Bone marrow (tissue), 2 donors: ENCODE results near the gene SELENOI.
A peak's percentile ranks its signal among the peaks of the same experiment; 100 is the strongest.
"Not testable (repeated sequence)": the region's sequence is repeated elsewhere in the genome, so short reads cannot be mapped to it uniquely, and the experiment has no call there.

Experiments used
- DNase-seq, 2 donors: peaks; one replicate each; lab custom pipeline; 2025; lab: John Stamatoyannopoulos, UW

The SELENOI gene

GRCh38 chr2:26345545-26346453 lies at the start of gene SELENOI:
Gene SELENOI (plus strand): TSS chr2:26346143. CDS start chr2:26346233, 90 bp downstream.
- peak; percentile 94 to 96 for DNase-seq

GRCh38 chr2:26297061-26297460 lies 48.9 kb upstream of the SELENOI start:
- DNase-seq, result no peak

- no peak for DNase-seq
Observed at GRCh38 chr2:26298286-26298637, 47.7 kb upstream of the SELENOI start.

GRCh38 chr2:26298638-26299393 lies 47.1 kb upstream of the SELENOI start:
- DNase-seq, result peak in 1 of 2 donors; percentile 35

GRCh38 chr2:26299471-26300101 lies 46.4 kb upstream of the SELENOI start:
- DNase-seq, result peak in 1 of 2 donors; percentile 52

- DNase-seq, result no peak
Observed at GRCh38 chr2:26300234-26300925, 45.6 kb upstream of the SELENOI start.

GRCh38 chr2:26302846-26303245 lies 43.1 kb upstream of the SELENOI start:
- no peak for DNase-seq

GRCh38 chr2:26305094-26305493 lies 40.8 kb upstream of the SELENOI start:
- DNase-seq, result not testable (repeated sequence)

GRCh38 chr2:26305540-26305939 lies 40.4 kb upstream of the SELENOI start:
- no peak for DNase-seq

- DNase-seq, result no peak
Observed at GRCh38 chr2:26309921-26310320, 36.0 kb upstream of the SELENOI start.

GRCh38 chr2:26312471-26312870 lies 33.5 kb upstream of the SELENOI start:
- DNase-seq, result no peak

GRCh38 chr2:26313446-26313845 lies 32.5 kb upstream of the SELENOI start:
- DNase-seq, result no peak

GRCh38 chr2:26314243-26314642 lies 31.7 kb upstream of the SELENOI start:
- DNase-seq, result no peak

GRCh38 chr2:26316041-26316440 lies 29.9 kb upstream of the SELENOI start:
- DNase-seq, result no peak

- DNase-seq, result no peak
Observed at GRCh38 chr2:26316845-26317244, 29.1 kb upstream of the SELENOI start.

GRCh38 chr2:26317377-26318105 lies 28.4 kb upstream of the SELENOI start:
- DNase-seq, result no peak

GRCh38 chr2:26318950-26319349 lies 27.0 kb upstream of the SELENOI start:
- no peak for DNase-seq

- DNase-seq, result not testable (repeated sequence)
Observed at GRCh38 chr2:26324479-26324878, 21.5 kb upstream of the SELENOI start.

GRCh38 chr2:26324903-26325302 lies 21.0 kb upstream of the SELENOI start:
- DNase-seq, result no peak

- no peak for DNase-seq
Observed at GRCh38 chr2:26325851-26326250, 20.1 kb upstream of the SELENOI start.

GRCh38 chr2:26326514-26326913 lies 19.4 kb upstream of the SELENOI start:
- no peak for DNase-seq
